Trophoblast cell (in vitro differentiated cells and primary cell): ENCODE measurements around the gene ZNF827.

ENCODE experiments used
- DNase-seq, 2 donors: peaks; one replicate each; pipeline ENCODE4 v3.0.0-alpha.2; 2016
- H2AFZ ChIP-seq: 2 replicates; pipeline ENCODE4 v1.6.1; 2013; ENCODE audit warnings: low read length, moderate library complexity, mild to moderate bottlenecking; ENCODE audit not compliant: insufficient read depth, poor library complexity
- H2AK5ac ChIP-seq: 2 replicates; pipeline ENCODE4 v1.6.1; 2013; ENCODE audit warnings: mild to moderate bottlenecking, low read length
- H2BK120ac ChIP-seq: 2 replicates; pipeline ENCODE4 v1.6.1; 2013; ENCODE audit warnings: low read length, mild to moderate bottlenecking, moderate library complexity; ENCODE audit not compliant: insufficient read depth, poor library complexity
- H2BK12ac ChIP-seq: 2 replicates; pipeline ENCODE4 v1.6.1; 2013; ENCODE audit warnings: mild to moderate bottlenecking, low read length, moderate library complexity
- H2BK5ac ChIP-seq: 2 replicates; pipeline ENCODE4 v1.6.1; 2013; ENCODE audit warnings: low read length, low read depth, moderate library complexity, mild to moderate bottlenecking; ENCODE audit not compliant: poor library complexity
- H3K14ac ChIP-seq: 2 replicates; pipeline ENCODE4 v1.6.1; 2013; ENCODE audit warnings: mild to moderate bottlenecking, low read length
- H3K18ac ChIP-seq: 2 replicates; pipeline ENCODE4 v1.6.1; 2013; ENCODE audit warnings: mild to moderate bottlenecking, low read length
- H3K23ac ChIP-seq: 2 replicates; pipeline ENCODE4 v1.6.1; 2013; ENCODE audit warnings: low read length
- H3K27ac ChIP-seq: 2 replicates; pipeline ENCODE4 v1.5.1; 2013; ENCODE audit warnings: low read depth, mild to moderate bottlenecking, inconsistent platforms, low read length, moderate library complexity
- H3K27me3 ChIP-seq: 2 replicates; pipeline ENCODE4 v1.6.1; 2013; ENCODE audit warnings: inconsistent platforms, mild to moderate bottlenecking, low read length, moderate library complexity; ENCODE audit not compliant: insufficient read depth
- H3K36me3 ChIP-seq, 2 experiments: 1 replicate in 1 of 2; 2 replicates in 1 of 2; pipeline ENCODE4 v1.6.1; 2013; ENCODE audit warnings: low read length in 2 of 2, mild to moderate bottlenecking in 2 of 2, moderate library complexity in 1 of 2; ENCODE audit not compliant: insufficient read depth in 2 of 2, control insufficient read depth in 1 of 2
- H3K4ac ChIP-seq: 2 replicates; pipeline ENCODE4 v1.6.1; 2013; ENCODE audit warnings: low read depth, mild to moderate bottlenecking, low read length, moderate library complexity
- H3K4me1 ChIP-seq, 2 experiments: 1 replicate in 1 of 2; 2 replicates in 1 of 2; pipeline ENCODE4 v1.6.1; 2013; ENCODE audit warnings: low read length in 2 of 2, mild to moderate bottlenecking in 2 of 2, moderate library complexity in 1 of 2; ENCODE audit not compliant: insufficient read depth in 2 of 2, control insufficient read depth in 1 of 2
- H3K4me2 ChIP-seq: 2 replicates; pipeline ENCODE4 v1.6.1; 2013; ENCODE audit warnings: inconsistent platforms, mild to moderate bottlenecking, low read length, moderate library complexity
- H3K4me3 ChIP-seq: 2 replicates; pipeline ENCODE4 v1.5.1; 2013; ENCODE audit warnings: mild to moderate bottlenecking, low read depth, low read length, inconsistent platforms
- H3K79me1 ChIP-seq: one replicate; pipeline ENCODE4 v1.6.1; 2013; ENCODE audit warnings: low read length
- H3K79me2 ChIP-seq: 2 replicates; pipeline ENCODE4 v1.6.1; 2013; ENCODE audit warnings: low read length, mild to moderate bottlenecking; ENCODE audit not compliant: control insufficient read depth, insufficient read depth, poor library complexity
- H3K9ac ChIP-seq: 2 replicates; pipeline ENCODE4 v1.6.1; 2013; ENCODE audit warnings: mild to moderate bottlenecking, low read length
- H3K9me3 ChIP-seq: 2 replicates; pipeline ENCODE4 v1.6.1; 2013; ENCODE audit warnings: low read depth, mild to moderate bottlenecking, control low read depth, inconsistent platforms, low read length; ENCODE audit not compliant: insufficient read depth
- H4K12ac ChIP-seq: 2 replicates; pipeline ENCODE4 v1.6.1; 2013; ENCODE audit warnings: low read depth, mild to moderate bottlenecking, low read length, moderate library complexity
- H4K8ac ChIP-seq: 2 replicates; pipeline ENCODE4 v1.6.1; 2013; ENCODE audit warnings: low read depth, mild to moderate bottlenecking, low read length, moderate library complexity
- H4K91ac ChIP-seq: one replicate; pipeline ENCODE4 v1.6.1; 2013; ENCODE audit warnings: low read depth, mild to moderate bottlenecking, low read length, moderate library complexity
- WGBS: extraction: QIAGEN DNeasy Blood & Tissue Kit; methylation state at CpG from one replicate; pipeline ENCODE4 v1.1.7; 2013; ENCODE audit warnings: missing lambda C conversion rate; ENCODE audit not compliant: insufficient read length, insufficient coverage; ENCODE audit errors: extremely low coverage; 5-methylcytosine and 5-hydroxymethylcytosine counted together

ZNF827 gene

GRCh38 chr4:145769450-145770037 lies 169.1 kb downstream of the ZNF827 start:
- Histone ChIP-seq H3K23ac (no peak overlapping the region), H3K4me3 (no peak overlapping the region), H3K27me3 (no peaks in the 10 kb centered on the region), H3K4me2 (no peak overlapping the region), H3K36me3 (peaks cover 19 to 31% of the 10 kb centered on the region in 2 experiments), H3K9ac (no peak overlapping the region), H3K4ac (no peak overlapping the region), H2BK5ac (no peak overlapping the region), H3K9me3 (peaks cover 3% of the 10 kb centered on the region), H3K27ac (no peak overlapping the region), H3K14ac (no peak overlapping the region), H3K79me2 (no peaks in the 10 kb centered on the region), H2BK120ac (no peak overlapping the region), H3K79me1 (no peaks in the 10 kb centered on the region), H3K4me1 (peaks cover 0 to 3% of the 10 kb centered on the region in 2 experiments), H2AFZ (no peak overlapping the region), H4K91ac (no peak overlapping the region), H4K12ac (no peak overlapping the region), H4K8ac (no peak overlapping the region), H2AK5ac (no peak overlapping the region), H3K18ac (no peak overlapping the region), H2BK12ac (no peak overlapping the region)
- no CpG with 5 or more reads among the region's 2 CpGs for WGBS
- DNase-seq: no peak

- no peak overlapping the region for H3K14ac ChIP-seq
These were observed 172.3 kb downstream of the ZNF827 start for GRCh38 chr4:145766273-145766672.

GRCh38 chr4:145763399-145763798 lies 175.2 kb downstream of the ZNF827 start:
- no CpG with 5 or more reads among the region's 4 CpGs for WGBS
- no peak overlapping the region for H3K27ac ChIP-seq
- H3K18ac ChIP-seq: no peak overlapping the region
- H3K36me3 ChIP-seq: peaks cover 27 to 49% of the 10 kb centered on the region in 2 experiments
- H3K79me2 ChIP-seq: no peaks in the 10 kb centered on the region
- no peak for DNase-seq
- no peak overlapping the region for H4K12ac ChIP-seq
- H3K23ac ChIP-seq: no peak overlapping the region
- H4K91ac ChIP-seq: no peak overlapping the region
- no peak overlapping the region for H2BK120ac ChIP-seq
- H3K27me3 ChIP-seq: no peaks in the 10 kb centered on the region
- peaks cover 0 to 3% of the 10 kb centered on the region in 2 experiments for H3K4me1 ChIP-seq
- no peak overlapping the region for H2BK12ac ChIP-seq
- H2AFZ ChIP-seq: no peak overlapping the region
- H3K9me3 ChIP-seq: no peaks in the 10 kb centered on the region
- H3K4me3 ChIP-seq: no peak overlapping the region
- H3K9ac ChIP-seq: no peak overlapping the region
- H3K4ac ChIP-seq: no peak overlapping the region
- no peak overlapping the region for H4K8ac ChIP-seq
- H3K4me2 ChIP-seq: no peak overlapping the region
- H3K79me1 ChIP-seq: no peaks in the 10 kb centered on the region
- no peak overlapping the region for H3K14ac ChIP-seq
- no peak overlapping the region for H2AK5ac ChIP-seq
- no peak overlapping the region for H2BK5ac ChIP-seq

More at GRCh38 chr4:145766273-145766672, 172.3 kb downstream of the ZNF827 start:
- Histone ChIP-seq H3K9ac (no peak overlapping the region), H3K79me2 (no peaks in the 10 kb centered on the region), H3K9me3 (no peaks in the 10 kb centered on the region), H2AK5ac (no peak overlapping the region), H3K4me1 (peaks cover 0 to 3% of the 10 kb centered on the region in 2 experiments), H4K12ac (no peak overlapping the region), H3K4me2 (no peak overlapping the region), H3K27me3 (no peaks in the 10 kb centered on the region), H3K23ac (no peak overlapping the region), H2BK12ac (no peak overlapping the region), H3K18ac (no peak overlapping the region), H2BK5ac (no peak overlapping the region), H3K27ac (no peak overlapping the region), H3K4me3 (no peak overlapping the region), H2AFZ (no peak overlapping the region), H4K8ac (no peak overlapping the region), H3K79me1 (no peaks in the 10 kb centered on the region), H4K91ac (no peak overlapping the region), H2BK120ac (no peak overlapping the region), H3K36me3 (peaks cover 20 to 37% of the 10 kb centered on the region in 2 experiments), H3K4ac (no peak overlapping the region)
- WGBS: no CpG with 5 or more reads among the region's 5 CpGs
- no peak for DNase-seq

- Histone ChIP-seq H3K18ac (no peak overlapping the region), H3K4me1 (peaks cover 0 to 3% of the 10 kb centered on the region in 2 experiments), H3K4ac (no peak overlapping the region), H2BK12ac (no peak overlapping the region), H2AK5ac (no peak overlapping the region), H4K8ac (no peak overlapping the region), H3K36me3 (peaks cover 27 to 49% of the 10 kb centered on the region in 2 experiments), H2AFZ (no peak overlapping the region), H3K79me1 (no peaks in the 10 kb centered on the region), H3K4me3 (no peak overlapping the region), H3K79me2 (no peaks in the 10 kb centered on the region), H2BK5ac (no peak overlapping the region), H4K12ac (no peak overlapping the region), H3K27ac (no peak overlapping the region), H3K4me2 (no peak overlapping the region), H3K14ac (no peak overlapping the region), H4K91ac (no peak overlapping the region), H3K9me3 (no peaks in the 10 kb centered on the region), H3K9ac (no peak overlapping the region), H2BK120ac (no peak overlapping the region), H3K23ac (no peak overlapping the region), H3K27me3 (no peaks in the 10 kb centered on the region)
- no peak for DNase-seq
- no CpG with 5 or more reads among the region's 8 CpGs for WGBS
These were observed 175.9 kb downstream of the ZNF827 start for GRCh38 chr4:145762719-145763118.
